Testis (tissue), 3 donors: ENCODE results near the gene SNORC. TPM values are rescaled to one million over a fixed set of nuclear protein-coding genes. Genes with fewer than 3 reads are reported as not detected.

Experiments used
- DNase-seq: peaks from one replicate; pipeline ENCODE4 v3.0.0-alpha.2; 2019
- H3K27ac ChIP-seq, 2 donors: fragments of 200-600 bp; sonication (generic); one replicate each; pipeline ENCODE4 v1.5.1; 2019
- H3K27me3 ChIP-seq: fragments of 200-600 bp; sonication (generic); one replicate; pipeline ENCODE4 v1.5.1; 2019
- H3K36me3 ChIP-seq: fragments of 200-600 bp; sonication (generic); one replicate; pipeline ENCODE4 v1.5.1; 2017; ENCODE audit warnings: low read depth; ENCODE audit errors: missing control alignments
- H3K4me1 ChIP-seq: fragments of 200-600 bp; sonication (generic); one replicate; pipeline ENCODE4 v1.5.1; 2019
- H3K4me3 ChIP-seq, 2 donors: fragments of 200-600 bp; sonication (generic); one replicate each; pipeline ENCODE4 v1.5.1; 2017 to 2019
- H3K9me3 ChIP-seq: fragments of 200-600 bp; sonication (generic); one replicate; pipeline ENCODE4 v1.5.1; 2017
- CTCF ChIP-seq, 3 experiments: fragments of 450-650 bp in 2 of 3; fragments of 200-600 bp in 1 of 3; sonication (generic) in 1 of 3; IDR thresholded peaks; one replicate each; pipeline ENCODE4 v1.5.1; 2016 to 2019; ENCODE audit warnings: antibody characterized with exemption in 3 of 3, mild to moderate bottlenecking in 2 of 3, moderate library complexity in 1 of 3
- POLR2A ChIP-seq: fragments of 450-650 bp; IDR thresholded peaks from one replicate; pipeline ENCODE4 v1.6.1; 2017; ENCODE audit warnings: antibody characterized with exemption, mild to moderate bottlenecking, moderate library complexity
- WGBS, 2 donors: methylation state at CpG; one replicate each; pipeline ENCODE4 v1.1.5; 2018; 5-methylcytosine and 5-hydroxymethylcytosine counted together
- intact Hi-C: fragments of 100-400 bp; cut with DNase I; formaldehyde crosslinking; loops from one replicate; pipeline ENCODE4 v1.15.1; 2023; ENCODE audit warnings: low total_unique reads
- polyA plus RNA-seq: library from polyadenylated mRNA; stranded (reverse); fragments of 350-450 nt; fragmentation: Illumina TruSeq; extraction: RNeasy Lipid Tissue Mini Kit (QIAGEN cat#74804); gene quantifications from one replicate; pipeline ENCODE4 v1.2.3, GENCODE V29; 2014; ENCODE audit warnings: low read depth, low replicate concordance; ENCODE audit not compliant: insufficient read depth
- total RNA-seq, 2 donors: library from RNA; depleted of rRNA; stranded (reverse); fragments of >200 nt; gene quantifications; one replicate each; pipeline ENCODE4 v1.2.3, GENCODE V29; 2016

The SNORC gene
- total and polyA plus RNA-seq, 3 donors from 2014 or later: 7.3 to 15.9 (median 14.5) TPM

GRCh38 chr2:232879618-232880494 lies 9.8 kb downstream of the SNORC start:
- no peak overlapping the region for H3K4me3 ChIP-seq
- peaks cover 6% of the 10 kb centered on the region for H3K4me1 ChIP-seq
- intact Hi-C loops: no loop called here
- no peak overlapping the region for H3K27ac ChIP-seq
- no peaks in the 10 kb centered on the region for H3K36me3 ChIP-seq
- 90 to 95% methylated on average over 8 to 20 of the region's 21 CpGs for WGBS, 2 donors
- no peak for DNase-seq
- TF ChIP-seq CTCF (IDR thresholded peaks at IDR 0.05) (no peak), POLR2A (no peak)
- H3K27me3 ChIP-seq: no peaks in the 10 kb centered on the region
- no peaks in the 10 kb centered on the region for H3K9me3 ChIP-seq

- WGBS, 2 donors: 72 to 82% methylated on average over 12 to 17 of the region's 17 CpGs
- H3K27me3 ChIP-seq: no peaks in the 10 kb centered on the region
- H3K4me1 ChIP-seq: no peaks in the 10 kb centered on the region
- DNase-seq: no peak
- H3K9me3 ChIP-seq: no peaks in the 10 kb centered on the region
- H3K27ac ChIP-seq: no peak overlapping the region
- H3K36me3 ChIP-seq: no peaks in the 10 kb centered on the region
- TF ChIP-seq POLR2A (no peak), CTCF (IDR thresholded peaks at IDR 0.05) (no peak)
- no peak overlapping the region for H3K4me3 ChIP-seq
- intact Hi-C loops: no loop called here
These were observed 10.8 kb downstream of the SNORC start for GRCh38 chr2:232880764-232881351.

- intact Hi-C loops: no loop called here
- no peak for TF ChIP-seq POLR2A
- no peaks in the 10 kb centered on the region for H3K36me3 ChIP-seq
- no peaks in the 10 kb centered on the region for H3K27me3 ChIP-seq
- H3K4me3 ChIP-seq: no peak overlapping the region
- H3K9me3 ChIP-seq: no peaks in the 10 kb centered on the region
- WGBS, 2 donors: 93 to 96% methylated on average over 14 to 17 of the region's 17 CpGs
- H3K4me1 ChIP-seq: no peaks in the 10 kb centered on the region
- DNase-seq: no peak
- no peak overlapping the region for H3K27ac ChIP-seq
These were observed 12.0 kb downstream of the SNORC start for GRCh38 chr2:232882085-232882484.

GRCh38 chr2:232882505-232883115 lies 12.5 kb downstream of the SNORC start:
- intact Hi-C loops: no loop called here
- no peaks in the 10 kb centered on the region for H3K36me3 ChIP-seq

More at GRCh38 chr2:232882505-232883115, 12.5 kb downstream of the SNORC start:
- no peak for TF ChIP-seq POLR2A
- no peak for TF ChIP-seq CTCF (IDR thresholded peaks at IDR 0.05)
- no peak overlapping the region for H3K27ac ChIP-seq
- 94 to 95% methylated on average over 13 to 20 of the region's 20 CpGs for WGBS, 2 donors
- DNase-seq: no peak
- H3K27me3 ChIP-seq: no peaks in the 10 kb centered on the region
- H3K4me3 ChIP-seq: no peak overlapping the region
- H3K4me1 ChIP-seq: no peaks in the 10 kb centered on the region
- H3K9me3 ChIP-seq: no peaks in the 10 kb centered on the region
